NCI-H187 treated with DMSO at 0.1 percent for 48 hours (cell line): Measurements from ENCODE around the gene KLK8.
A peak's percentile ranks its signal among the peaks of the same experiment; 100 is the strongest.

ENCODE experiments used
- DNase-seq: peaks from one replicate; lab custom pipeline; 2025; lab: John Stamatoyannopoulos, UW

The KLK8 gene, protein sequence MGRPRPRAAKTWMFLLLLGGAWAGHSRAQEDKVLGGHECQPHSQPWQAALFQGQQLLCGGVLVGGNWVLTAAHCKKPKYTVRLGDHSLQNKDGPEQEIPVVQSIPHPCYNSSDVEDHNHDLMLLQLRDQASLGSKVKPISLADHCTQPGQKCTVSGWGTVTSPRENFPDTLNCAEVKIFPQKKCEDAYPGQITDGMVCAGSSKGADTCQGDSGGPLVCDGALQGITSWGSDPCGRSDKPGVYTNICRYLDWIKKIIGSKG

GRCh38 chr19:51001515-51001914 lies at the start of gene KLK8:
Gene KLK8, minus strand, starts transcription at chr19:51001604. Its CDS starts 437 bp downstream, at chr19:51001167.
- no peak for DNase-seq

- no peak for DNase-seq
These were observed 45.6 kb upstream of the KLK8 start for GRCh38 chr19:51047031-51047335.

DNA sequence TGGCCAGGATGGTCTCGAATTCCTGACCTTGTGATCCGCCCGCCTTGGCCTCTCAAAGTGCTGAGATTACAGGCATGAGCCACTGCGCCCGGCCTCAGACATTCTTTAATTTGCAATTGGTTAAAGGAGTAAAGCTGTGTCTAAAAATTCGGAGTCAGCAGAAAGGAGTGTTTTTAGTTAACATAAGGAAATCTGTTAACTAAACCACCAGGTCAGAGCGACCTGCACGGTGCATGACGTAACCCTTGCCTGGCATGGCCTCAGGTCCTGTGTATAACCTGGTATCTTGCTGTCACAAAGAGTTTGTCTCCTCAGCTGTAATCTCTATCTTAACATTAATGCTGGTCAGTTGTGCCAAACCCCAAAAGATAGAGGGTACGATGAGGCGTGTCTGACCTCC lies 42.9 kb upstream of the KLK8 start:
- no peak for DNase-seq

DNA sequence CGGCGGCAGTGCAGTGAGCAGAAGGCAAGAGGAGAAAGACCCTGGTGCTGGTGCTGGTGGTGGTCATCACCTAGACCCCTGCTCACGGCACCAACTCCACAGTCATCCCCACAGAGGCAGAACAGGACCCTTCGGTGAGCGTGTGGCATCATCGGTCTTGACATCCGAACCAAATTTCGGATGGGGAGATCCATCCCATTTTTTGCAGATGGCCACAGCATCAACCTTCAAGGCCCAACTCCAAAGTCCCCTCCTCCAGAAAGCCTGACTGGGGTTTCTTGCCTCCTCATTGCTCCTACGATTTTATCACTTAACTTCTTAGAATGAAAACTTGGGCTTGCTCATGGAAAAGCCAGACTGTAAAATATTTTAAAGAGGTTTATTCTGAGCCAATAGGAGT lies 42.1 kb upstream of the KLK8 start:
- DNase-seq, result no peak

DNA sequence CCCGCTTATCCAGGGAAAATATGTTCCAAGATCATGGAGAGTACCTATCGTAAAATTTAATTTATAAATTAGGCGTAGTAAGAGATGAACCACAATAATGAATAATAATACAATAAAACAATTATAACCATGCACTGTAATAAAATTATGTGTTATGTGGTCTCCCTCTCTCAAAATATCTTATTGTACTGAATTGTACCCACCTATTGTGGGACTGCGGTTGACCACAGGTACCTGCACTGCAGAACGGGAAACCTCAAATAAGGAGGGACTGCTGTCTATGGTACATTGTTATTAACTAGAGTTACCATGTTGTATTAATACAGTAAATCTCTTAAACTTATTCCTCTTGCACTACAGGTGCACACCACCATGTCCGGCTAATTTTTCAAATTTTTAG lies 38.7 kb upstream of the KLK8 start:
- DNase-seq, result no peak

DNA sequence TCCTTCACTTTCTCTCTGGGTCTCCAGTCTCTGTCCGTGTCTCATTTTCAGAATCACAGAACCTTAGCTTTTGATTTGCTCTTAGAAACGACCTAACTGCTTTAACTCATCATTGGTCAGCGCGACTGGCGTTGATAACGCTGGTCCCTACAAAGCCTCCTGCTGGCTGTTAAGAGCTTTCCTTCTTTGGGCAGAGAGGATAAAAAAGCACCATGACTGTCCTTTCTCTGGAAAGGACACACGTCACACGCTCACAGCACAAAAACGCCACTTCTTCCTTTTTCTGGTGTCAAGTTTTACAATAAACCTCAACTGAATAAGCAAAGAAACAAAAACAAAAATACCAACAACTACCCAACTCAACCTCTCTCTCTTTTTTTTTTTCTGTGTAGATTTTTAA lies 35.1 kb upstream of the KLK8 start:
- no peak for DNase-seq

GRCh38 chr19:51034704-51035103 lies 33.3 kb upstream of the KLK8 start, which contains the start of gene KLK12:
Gene KLK12, minus strand, starts transcription at chr19:51035002. Its CDS starts 381 bp downstream, at chr19:51034621.
- no peak for DNase-seq

- no peak for DNase-seq
These were observed 30.4 kb upstream of the KLK8 start for GRCh38 chr19:51031880-51032225.

DNA sequence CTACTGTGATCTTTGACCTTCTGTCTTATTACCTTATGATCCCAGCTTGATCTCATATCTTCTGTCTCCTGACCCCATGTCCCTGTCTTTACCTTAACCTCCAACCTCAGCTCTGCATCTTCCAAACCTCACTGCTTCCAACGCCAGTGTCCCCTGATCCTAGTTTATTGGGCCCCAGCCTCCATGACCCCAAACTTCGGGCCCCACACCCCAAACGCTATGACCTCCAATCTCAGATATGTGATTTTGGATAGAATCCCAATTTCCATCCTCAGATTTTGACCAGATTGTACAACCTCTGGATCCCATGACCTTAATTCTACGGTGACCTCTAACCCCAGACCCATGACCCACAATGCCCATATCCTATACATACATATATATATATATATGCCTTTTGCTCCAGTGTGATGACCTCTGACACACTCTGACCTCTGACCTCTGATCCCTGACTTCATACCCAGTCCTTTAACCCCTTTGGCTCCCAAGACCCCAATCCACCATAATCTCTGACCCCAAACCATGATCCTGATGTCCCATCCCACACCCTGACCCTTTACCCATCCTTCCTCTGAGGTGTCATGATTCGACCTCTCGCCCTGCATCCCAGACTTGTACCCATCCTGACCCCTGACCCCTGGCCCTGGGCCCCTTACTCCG lies 29.9 kb upstream of the KLK8 start:
- no peak for DNase-seq

DNA sequence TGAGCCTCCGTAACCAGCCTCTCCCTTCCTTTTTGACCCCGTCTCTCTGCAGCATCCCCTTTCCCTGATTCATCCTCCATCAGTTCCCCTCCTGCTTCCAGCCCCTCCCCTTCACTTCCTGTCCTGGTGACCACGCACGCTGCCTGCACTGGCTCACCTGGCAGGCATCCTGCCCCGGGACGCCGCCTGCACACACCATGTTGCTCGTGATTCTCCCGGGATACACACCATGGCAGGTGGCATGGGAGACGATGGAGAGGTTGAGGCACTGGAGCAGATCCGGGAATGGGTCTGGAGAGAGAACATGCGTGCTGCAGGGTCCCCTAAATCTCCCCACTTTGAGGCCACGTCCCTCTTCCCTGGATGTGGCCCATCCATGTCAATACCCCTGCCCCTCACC lies 29.2 kb upstream of the KLK8 start:
- DNase-seq, result no peak

- no peak for DNase-seq
These were observed 28.3 kb upstream of the KLK8 start for GRCh38 chr19:51029718-51030117.

DNA sequence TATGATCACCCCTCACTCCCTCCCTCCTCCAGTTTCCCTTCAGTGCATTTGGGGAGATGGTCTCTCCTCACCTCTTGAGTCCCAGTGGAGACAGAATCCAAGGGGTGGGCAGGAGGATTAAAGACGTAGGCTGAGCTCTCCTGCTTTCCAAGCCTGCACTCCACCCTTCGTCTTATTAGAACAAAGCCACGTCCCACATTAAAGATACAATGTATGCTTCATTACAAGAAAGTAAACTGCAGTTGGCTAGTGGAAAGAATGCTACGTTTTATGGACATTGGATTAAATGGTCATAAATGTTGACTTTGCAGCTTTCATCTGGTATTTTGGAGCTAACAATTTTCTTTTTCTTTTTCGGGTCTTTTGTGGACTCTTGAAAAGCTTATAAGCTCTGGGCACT lies 26.5 kb upstream of the KLK8 start:
- no peak for DNase-seq

DNA sequence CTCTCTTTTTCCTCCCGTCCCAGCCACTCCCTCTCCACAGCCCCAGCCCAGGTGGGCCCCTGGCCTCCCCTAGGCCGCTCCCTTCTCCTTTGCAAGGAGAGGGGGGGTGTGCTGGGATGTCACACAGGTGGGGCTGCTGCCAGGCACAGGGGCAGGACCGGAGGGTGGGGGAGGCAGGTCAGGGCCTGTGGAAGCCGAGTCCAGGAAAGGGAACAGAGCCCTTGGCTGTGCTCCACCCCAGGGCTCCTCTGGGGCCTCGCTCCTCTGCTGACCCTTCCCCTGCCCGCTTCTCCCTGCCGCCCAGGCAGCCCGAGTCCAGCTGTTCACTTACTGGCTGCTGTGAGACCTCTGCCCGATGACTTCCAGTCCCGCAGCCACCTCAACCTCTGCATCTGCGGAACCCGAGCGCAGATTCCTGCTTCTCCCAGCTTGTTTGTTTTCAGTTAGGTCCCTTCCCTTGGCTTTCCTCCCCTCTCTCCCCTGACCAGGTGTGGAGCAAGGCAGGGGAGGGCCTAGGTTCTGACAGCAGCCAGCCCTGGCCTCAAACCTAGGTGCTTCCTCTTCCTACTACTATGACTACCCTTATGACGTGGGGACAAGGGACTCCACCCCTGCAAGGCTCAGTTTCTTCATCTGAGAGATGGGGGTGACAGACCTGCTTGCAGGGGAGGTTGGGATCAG lies 25.9 kb upstream of the KLK8 start:
- no peak for DNase-seq

DNA sequence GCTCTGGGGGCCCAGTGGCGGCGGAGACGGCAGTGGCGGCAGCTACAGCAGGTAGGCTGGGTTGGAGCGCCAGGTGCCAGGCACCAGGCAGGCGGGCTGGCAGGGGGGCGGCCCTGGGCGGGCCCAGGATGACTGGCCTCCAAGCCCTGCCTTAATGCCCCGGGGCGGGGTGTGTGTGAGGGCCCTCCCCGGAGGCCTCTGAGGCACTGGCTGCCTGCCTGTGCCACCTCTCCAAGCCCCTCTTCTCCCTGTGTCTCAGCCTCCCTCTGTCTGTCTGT lies 25.1 kb upstream of the KLK8 start, which contains the start of gene KLK11:
TSS of gene KLK11 (minus strand) at position 63 of the 278 bp plus-strand sequence. CDS start 985 bp downstream, outside the sequence.
- no peak for DNase-seq

- no peak for DNase-seq
These were observed 24.6 kb upstream of the KLK8 start for GRCh38 chr19:51025809-51026553.

DNA sequence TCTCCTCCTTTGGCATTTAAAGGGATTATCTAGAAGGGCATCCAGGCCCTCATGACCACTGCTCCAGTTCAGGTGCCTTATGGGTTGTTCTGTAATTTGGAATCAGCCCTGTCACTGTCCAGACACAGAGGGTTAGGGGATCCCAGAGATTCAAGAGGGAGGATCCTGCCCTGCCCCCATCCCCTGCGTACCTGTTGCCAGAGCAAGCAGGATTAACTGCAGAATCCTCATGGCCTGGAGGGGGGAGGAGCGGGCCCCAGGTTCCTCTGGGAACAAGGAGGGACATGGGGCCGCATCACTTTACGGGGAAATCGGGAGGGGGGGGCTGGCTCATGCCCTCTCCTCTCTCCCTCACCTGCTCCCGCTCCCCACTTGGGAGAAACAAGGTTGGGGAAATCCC lies 24.0 kb upstream of the KLK8 start:
- DNase-seq, result no peak

DNA sequence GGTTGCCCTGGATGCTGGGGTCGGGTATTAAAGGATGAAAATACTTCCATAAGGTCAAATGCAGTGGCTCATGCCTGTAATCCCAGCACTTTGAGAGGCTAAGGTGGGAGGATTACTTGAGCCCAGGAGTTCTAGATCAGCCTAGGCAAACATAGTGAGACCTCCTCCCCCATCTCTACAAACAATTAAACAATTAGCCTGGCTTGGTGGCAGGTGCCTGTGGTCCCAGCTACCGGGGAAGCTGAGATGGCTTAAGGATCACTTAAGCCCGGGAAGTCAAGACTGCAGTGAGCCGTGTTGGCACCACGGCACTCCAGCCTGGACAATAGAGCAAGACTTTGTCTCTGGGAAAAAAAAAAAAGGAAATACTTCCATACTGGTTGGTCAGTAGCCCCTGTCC lies 23.5 kb upstream of the KLK8 start:
- DNase-seq, result peak; percentile 85

DNA sequence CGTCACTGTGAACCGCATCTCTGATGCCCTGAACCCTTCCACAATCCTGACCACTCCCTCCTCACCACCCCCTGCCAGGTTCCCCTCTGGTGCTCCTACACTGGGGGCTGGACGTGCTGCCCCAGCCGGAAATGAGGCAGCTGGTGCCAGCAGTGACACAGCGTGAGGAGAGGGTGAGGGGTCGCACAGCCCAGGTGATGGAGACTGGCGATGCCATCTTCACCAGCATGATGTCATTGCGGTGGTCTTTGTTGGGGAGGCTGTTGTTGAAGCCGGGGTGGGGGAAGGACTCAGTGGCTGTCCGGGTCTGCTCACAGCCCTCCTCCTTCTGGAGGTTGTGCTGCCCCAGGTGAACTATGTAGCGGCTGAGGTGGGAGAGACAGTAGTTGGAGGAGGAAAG lies 22.5 kb upstream of the KLK8 start:
- DNase-seq, result no peak

GRCh38 chr19:51022526-51022925 lies 21.1 kb upstream of the KLK8 start:
- DNase-seq, result no peak

DNA sequence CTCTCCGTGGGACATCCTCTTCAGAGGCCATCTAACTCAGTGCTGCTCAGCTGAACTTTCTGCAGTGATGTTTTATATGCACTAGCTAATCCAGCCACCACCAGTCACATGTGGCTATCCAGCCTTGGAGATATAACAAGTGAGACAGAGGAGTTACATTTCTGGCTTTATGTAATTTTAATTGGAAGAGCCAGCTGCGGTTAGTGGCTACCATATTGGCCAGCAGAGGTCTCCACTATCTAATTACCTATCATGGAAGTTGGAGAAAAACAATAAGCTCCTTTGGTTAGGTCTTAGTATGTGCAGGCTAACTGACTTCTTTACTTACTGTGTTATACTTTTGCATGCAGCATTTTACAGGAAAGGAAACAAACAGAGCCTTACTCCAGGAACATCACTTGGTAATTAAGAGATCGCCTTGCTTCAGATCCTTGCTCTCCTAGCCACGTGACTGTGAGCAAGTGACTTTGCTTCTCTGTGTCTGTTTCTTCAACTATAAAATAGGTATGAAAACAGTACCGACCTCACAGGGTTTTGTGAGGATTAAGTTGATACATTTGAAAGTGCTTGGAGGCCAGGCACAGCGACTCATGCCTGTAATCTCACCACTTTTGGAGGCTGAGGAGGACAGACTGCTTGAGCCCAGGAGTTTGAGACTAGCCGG lies 19.7 kb upstream of the KLK8 start:
- DNase-seq, result peak; percentile 22

- no peak for DNase-seq
These were observed 18.1 kb upstream of the KLK8 start, which contains the start of gene KLK10 for GRCh38 chr19:51019544-51019925. Gene KLK10, minus strand, starts transcription at chr19:51019709. Its CDS starts 579 bp downstream, at chr19:51019130.
